Progenitor cell of endocrine pancreas (in vitro differentiated cells): ENCODE data around the gene RPTOR. TPM values are rescaled to one million over a fixed set of nuclear protein-coding genes. Genes with fewer than 3 reads are reported as not detected.

Experiments
- DNase-seq: peaks from one replicate; pipeline ENCODE4 v3.0.0; 2021; ENCODE audit warnings: low spot score; ENCODE audit not compliant: unreplicated experiment
- H3K27ac Mint-ChIP-seq: 2 replicates; pipeline ENCODE4 v1.8.0; 2021; ENCODE audit warnings: mild to moderate bottlenecking, moderate library complexity, mixed read lengths
- H3K27me3 Mint-ChIP-seq: 2 replicates; pipeline ENCODE4 v1.8.0; 2021; ENCODE audit warnings: mixed read lengths
- H3K36me3 Mint-ChIP-seq: 2 replicates; pipeline ENCODE4 v1.8.0; 2022; ENCODE audit warnings: mixed read lengths; ENCODE audit not compliant: insufficient read depth
- H3K4me1 Mint-ChIP-seq: 2 replicates; pipeline ENCODE4 v1.8.0; 2021; ENCODE audit warnings: low read depth, mixed read lengths
- H3K4me3 Mint-ChIP-seq: 2 replicates; pipeline ENCODE4 v1.8.0; 2021; ENCODE audit warnings: low read depth, mild to moderate bottlenecking, moderate library complexity, mixed read lengths
- H3K9me3 Mint-ChIP-seq: 2 replicates; pipeline ENCODE4 v1.8.0; 2021; ENCODE audit warnings: low read depth, mixed read lengths
- CTCF ChIP-seq: fragments of 200-600 bp; sonication (generic); IDR thresholded peaks from one replicate; pipeline ENCODE4 v1.5.0; 2021; ENCODE audit warnings: antibody characterized with exemption, mild to moderate bottlenecking; ENCODE audit not compliant: unreplicated experiment
- total RNA-seq: library from RNA; stranded (reverse); gene quantifications from 2 replicates; pipeline ENCODE4 v1.2.1, GENCODE V29; 2021

The RPTOR gene
- total RNA-seq, 1 donor from 2014 or later: 40.0 TPM

- no peak for DNase-seq
- H3K27ac Mint-ChIP-seq: no peak overlapping the region
Observed at GRCh38 chr17:80802626-80803450, 258.2 kb downstream of the RPTOR start.

DNA sequence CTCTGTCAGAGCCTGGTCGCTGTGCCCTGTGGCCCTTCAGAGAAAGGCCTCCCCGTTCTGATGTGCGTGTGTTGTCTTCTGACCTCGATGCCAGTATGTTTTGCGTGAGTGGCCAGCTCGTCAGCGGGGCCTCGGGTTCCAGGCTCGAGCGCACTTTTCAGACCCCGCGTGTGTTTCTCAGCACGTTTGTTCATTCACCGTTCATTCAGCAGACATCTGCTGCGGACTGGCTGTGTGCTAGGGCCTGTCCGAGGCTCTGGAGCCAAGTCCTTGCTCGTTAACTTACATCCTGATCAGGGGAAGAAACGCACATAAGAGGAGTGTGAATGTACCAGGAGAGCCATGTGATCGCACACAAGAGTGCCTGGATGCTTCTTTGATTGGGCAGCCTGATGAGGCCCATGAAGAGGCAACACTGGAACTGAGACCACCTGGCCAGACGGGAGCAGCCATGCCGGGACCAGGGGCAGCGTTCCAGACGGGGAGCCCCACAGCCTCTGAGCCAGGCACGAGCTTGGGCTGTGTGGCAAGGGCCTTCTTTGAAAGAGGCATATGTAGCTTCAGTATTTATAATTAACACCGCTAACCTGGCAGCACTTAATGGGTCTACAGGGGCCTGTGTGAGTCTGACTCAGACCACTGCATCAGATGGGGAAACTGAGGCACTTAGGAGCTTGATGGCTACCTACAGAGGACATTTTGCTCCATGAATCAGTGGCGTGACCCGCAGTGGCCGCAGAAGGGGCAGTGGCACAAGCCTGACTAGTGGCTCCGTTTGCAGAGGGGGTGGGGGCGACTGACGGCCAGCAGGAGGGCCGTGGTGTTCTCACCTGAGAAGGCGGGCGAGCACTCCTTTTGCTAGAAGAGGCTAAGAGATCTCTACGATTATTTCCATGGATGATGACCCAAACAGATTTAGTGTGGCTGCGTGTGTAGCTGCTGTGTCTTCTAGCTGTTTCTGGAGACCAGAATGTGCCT is 259.1 kb downstream of the RPTOR start:
- Mint-ChIP-seq H3K9me3 (peaks cover 17% of the 10 kb centered on the region), H3K27me3 (no peaks in the 10 kb centered on the region), H3K36me3 (peaks cover 19% of the 10 kb centered on the region), H3K4me1 (peaks cover 7% of the 10 kb centered on the region), H3K27ac (no peak overlapping the region), H3K4me3 (no peak overlapping the region)
- TF ChIP-seq CTCF: no peak
- no peak for DNase-seq

More at GRCh38 chr17:80802626-80803450, 258.2 kb downstream of the RPTOR start:
- no peak for TF ChIP-seq CTCF
- Mint-ChIP-seq H3K4me1 (peaks cover 9% of the 10 kb centered on the region), H3K36me3 (peaks cover 19% of the 10 kb centered on the region), H3K9me3 (peaks cover 17% of the 10 kb centered on the region), H3K4me3 (no peak overlapping the region), H3K27me3 (no peaks in the 10 kb centered on the region)

GRCh38 chr17:80804466-80804865 is 259.8 kb downstream of the RPTOR start:
- peaks cover 3% of the 10 kb centered on the region for H3K4me1 Mint-ChIP-seq
- peaks cover 17% of the 10 kb centered on the region for H3K9me3 Mint-ChIP-seq
- peaks cover 16% of the 10 kb centered on the region for H3K36me3 Mint-ChIP-seq
- H3K27ac Mint-ChIP-seq: no peak overlapping the region
- no peak for TF ChIP-seq CTCF
- no peaks in the 10 kb centered on the region for H3K27me3 Mint-ChIP-seq
- no peak for DNase-seq
- no peak overlapping the region for H3K4me3 Mint-ChIP-seq

- Mint-ChIP-seq H3K27ac (no peak overlapping the region), H3K9me3 (peaks cover 17% of the 10 kb centered on the region), H3K27me3 (no peaks in the 10 kb centered on the region), H3K4me1 (peaks cover 3% of the 10 kb centered on the region), H3K36me3 (peaks cover 16% of the 10 kb centered on the region), H3K4me3 (no peak overlapping the region)
- DNase-seq: no peak
- no peak for TF ChIP-seq CTCF
Observed at GRCh38 chr17:80805032-80805751, 260.6 kb downstream of the RPTOR start.
